Central memory CD4-positive, alpha-beta T cell (primary cell): ENCODE measurements around the gene PMF1.
"Not testable (repeated sequence)": the region's sequence is repeated elsewhere in the genome, so short reads cannot be mapped to it uniquely, and the experiment has no call there.

ENCODE experiments used
- DNase-seq: peaks from one replicate; pipeline ENCODE4 v3.0.0; 2022
- total RNA-seq, 3 experiments: gene quantifications; one replicate each; lab custom pipeline; 2026; lab: John Stamatoyannopoulos, UW

PMF1 gene, protein sequence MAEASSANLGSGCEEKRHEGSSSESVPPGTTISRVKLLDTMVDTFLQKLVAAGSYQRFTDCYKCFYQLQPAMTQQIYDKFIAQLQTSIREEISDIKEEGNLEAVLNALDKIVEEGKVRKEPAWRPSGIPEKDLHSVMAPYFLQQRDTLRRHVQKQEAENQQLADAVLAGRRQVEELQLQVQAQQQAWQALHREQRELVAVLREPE
- 13.1 to 29.7 (median 18.7) reads per million in 3 experiments for total RNA-seq

DNA sequence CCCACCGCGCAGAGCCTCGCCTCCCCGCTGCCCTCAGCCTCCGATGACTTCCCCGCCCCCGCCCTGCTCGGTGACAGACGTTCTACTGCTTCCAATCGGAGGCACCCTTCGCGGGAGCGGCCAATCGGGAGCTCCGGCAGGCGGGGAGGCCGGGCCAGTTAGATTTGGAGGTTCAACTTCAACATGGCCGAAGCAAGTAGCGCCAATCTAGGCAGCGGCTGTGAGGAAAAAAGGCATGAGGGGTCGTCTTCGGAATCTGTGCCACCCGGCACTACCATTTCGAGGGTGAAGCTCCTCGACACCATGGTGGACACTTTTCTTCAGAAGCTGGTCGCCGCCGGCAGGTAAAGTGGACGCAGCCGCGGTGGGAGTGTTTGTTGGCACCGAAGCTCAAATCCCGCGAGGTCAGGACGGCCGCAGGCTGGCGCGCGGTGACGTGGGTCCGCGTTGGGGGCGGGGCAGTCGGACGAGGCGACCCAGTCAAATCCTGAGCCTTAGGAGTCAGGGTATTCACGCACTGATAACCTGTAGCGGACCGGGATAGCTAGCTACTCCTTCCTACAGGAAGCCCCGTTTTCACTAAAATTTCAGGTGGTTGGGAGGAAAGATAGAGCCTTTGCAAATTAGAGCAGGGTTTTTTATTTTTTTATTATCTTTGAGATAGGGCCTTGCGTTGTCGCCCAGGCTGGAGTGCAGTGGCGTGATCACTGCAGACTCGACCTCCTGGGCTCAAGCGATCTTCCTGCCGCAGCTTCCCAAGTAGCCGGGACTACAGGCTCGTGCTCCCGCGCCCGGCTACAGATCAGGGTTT, at the start of gene PMF1:
PMF1 (plus strand) TSS at position 175 of the 811 bp plus-strand sequence; CDS start at position 184, 9 bp downstream.
- peak; percentile 95 for DNase-seq

DNA sequence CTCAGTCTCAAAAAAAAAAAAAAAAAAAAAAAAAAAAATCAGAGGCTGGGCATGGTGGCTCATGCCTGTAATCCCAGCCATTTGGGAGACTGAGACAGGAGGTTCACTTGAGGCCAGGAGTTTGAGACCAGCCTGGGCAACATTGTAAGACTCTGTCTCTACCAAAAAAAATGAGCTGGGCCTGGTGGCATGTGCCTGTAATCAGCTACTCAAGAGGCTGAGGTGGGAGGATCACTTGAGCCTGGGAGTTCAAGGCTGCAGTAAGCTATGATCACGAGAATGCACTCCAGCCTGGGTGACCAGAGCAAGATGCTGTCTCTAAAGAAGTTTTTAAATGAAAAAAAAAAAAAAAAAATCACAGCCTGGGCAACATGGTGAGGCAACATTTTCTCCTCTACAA, 49.1 kb upstream of the PMF1 start:
- no peak for DNase-seq

DNA sequence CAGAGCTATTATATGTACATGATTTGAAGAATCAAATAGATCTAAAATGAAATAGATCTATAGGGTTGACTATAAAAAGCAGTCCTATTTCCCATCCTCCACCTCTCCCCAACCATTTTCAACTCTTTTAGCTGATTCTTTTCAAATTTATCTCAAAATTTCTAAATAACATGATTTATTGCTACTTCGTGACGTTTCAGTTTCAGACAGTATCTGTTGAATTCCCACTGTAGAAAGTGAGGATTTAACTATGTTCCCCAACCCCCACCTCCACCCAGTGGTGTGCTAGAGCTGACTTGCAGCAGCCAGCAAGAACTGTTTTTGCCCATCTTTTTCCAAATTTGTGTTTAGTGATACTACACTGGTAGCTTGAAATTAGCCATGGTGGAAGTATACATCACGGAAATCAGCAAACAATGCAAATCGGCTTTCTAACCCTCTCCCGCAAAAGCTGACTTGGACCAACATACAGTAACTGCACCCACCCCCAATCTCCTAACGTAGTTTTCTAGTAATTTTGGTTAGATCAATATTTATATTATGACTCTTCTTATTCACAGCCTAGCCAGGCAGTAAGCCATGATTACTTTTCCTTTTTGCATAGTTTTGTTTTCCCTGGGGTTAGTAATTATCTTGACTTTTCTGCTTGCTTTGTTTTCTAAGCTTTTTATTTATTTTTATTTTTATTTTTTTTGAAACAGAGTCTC, 48.5 kb upstream of the PMF1 start:
- DNase-seq, result no peak

DNA sequence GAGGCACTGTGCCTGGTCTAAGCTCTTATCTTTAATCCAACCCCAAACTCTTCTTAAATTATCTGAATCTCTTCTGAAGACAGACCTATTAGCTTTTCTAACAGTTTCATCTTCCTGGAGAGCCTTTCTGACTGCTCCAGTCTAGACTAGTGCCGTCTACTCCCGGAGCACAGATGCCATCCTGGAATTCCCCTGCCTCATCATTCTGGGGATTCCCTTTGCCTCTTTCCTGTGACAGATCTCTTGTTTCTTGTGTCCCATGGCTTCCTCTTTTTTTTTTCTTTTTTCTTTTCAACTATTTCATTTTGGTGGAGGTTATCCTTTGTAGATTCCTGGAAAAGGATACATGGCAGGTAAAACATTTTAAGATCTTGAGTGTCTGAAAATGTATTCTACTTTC, 47.7 kb upstream of the PMF1 start:
- DNase-seq, result no peak

DNA sequence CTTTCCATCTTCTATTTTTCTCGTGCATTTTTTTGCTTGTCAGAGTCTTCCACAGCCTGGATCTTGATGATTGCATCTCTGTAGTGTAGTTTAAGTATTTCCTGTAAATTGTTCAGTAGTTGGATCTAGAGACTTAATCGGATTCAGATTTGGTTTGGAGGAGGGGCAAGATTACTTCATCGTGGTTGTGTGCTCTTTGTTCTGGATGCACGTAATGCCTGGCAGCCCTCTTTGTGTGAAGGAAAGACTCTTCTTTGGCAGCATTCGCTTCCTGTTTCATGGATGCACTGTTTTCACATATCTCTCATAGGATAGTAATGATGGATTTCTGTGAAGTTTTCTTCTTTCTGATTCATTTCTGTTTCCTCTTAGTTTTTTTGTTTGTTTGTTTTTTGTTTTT, 45.3 kb upstream of the PMF1 start:
- no peak for DNase-seq

DNA sequence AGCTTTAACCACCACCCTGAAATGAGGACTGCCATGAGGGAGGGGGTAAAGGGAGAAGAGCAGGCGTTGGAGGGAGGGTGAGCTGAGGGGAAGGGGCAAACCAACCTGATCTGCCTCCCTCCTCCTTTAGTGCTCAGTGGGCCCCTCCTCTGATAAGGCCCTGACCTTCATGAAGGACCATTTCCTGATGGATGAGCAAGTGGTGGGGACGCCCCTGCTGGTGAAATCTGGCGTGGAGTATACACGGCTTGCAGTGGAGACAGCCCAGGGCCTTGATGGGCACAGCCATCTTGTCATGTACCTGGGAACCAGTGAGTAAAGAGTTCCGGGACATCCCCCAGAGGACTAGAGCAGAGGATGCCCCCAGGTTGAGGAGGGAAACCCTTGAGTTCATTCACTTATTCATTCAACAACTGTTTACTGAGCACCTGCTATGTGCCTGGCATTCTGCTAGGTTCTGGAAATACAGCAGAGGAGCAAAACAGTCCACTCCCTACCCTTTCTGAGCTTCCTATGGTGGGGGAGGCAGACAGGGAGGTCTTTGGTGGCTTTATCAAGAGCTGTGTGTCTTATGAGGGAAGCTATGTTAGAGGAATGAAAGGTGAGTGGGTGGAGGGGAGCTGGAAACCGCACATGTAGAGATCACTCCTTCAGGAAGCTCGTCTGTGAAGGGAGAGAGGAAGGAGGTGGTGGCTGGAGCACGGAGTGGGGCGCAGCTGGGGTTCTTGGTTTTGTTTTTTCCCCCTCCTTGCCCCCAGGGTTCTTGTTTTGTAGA, 39.9 kb upstream of the PMF1 start:
- no peak for DNase-seq

DNA sequence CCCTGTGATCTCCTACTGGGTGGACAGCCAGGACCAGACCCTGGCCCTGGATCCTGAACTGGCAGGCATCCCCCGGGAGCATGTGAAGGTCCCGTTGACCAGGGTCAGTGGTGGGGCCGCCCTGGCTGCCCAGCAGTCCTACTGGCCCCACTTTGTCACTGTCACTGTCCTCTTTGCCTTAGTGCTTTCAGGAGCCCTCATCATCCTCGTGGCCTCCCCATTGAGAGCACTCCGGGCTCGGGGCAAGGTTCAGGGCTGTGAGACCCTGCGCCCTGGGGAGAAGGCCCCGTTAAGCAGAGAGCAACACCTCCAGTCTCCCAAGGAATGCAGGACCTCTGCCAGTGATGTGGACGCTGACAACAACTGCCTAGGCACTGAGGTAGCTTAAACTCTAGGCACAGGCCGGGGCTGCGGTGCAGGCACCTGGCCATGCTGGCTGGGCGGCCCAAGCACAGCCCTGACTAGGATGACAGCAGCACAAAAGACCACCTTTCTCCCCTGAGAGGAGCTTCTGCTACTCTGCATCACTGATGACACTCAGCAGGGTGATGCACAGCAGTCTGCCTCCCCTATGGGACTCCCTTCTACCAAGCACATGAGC, 36.1 kb upstream of the PMF1 start:
- no peak for DNase-seq

DNA sequence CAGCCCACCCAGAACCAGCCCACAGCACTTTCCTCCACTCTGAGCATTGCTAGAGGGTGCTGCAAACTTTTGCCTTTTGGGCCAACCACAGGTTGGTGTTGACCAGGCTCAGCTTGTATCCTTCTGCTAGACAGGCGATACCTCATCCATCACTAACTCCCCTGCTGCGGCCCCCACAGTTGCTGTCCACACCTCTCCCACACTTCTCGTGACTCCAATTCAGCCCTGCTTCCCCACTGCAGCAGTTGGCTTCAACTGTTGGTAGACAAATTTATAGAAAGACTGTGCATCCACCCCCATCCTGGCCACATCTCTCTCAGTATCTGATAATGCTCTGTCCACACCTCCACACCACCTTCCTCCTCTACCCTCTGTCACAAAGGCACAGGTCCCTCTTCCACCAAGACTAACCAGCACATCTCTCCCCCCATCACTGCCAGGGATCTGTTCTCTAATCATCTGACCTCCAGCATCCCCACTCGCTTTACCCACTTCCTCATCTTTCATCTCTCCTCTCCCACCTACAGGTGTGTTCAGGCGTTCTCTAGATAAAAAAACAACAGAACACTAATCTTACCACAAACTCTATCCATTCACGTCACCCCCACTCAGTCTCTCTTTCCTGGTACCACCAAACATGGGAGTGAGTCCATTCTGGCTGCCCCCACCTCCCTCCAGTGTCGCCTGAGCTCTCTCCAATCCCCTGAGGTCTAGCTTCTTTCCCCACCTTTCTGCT, 34.7 kb upstream of the PMF1 start:
- peak; percentile 26 for DNase-seq

DNA sequence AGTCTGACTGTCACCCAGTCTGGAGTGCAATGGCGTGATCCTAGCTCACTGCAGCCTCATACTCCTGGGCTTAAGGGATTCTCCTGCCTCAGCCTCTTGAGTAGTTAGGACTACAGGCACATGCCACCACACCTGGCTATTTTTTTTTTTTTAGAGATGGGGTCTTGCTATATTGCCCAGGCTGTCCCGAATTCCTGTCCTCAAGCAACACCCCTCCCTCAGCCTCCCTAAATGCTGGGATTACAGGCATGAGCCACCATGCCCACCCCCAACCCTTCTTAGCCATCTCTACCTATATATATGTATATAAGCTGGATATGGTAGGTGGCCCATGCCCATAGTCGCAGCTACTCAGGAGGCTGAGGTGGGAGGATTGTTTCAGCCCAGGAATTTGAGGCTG, 32.3 kb upstream of the PMF1 start:
- no peak for DNase-seq

DNA sequence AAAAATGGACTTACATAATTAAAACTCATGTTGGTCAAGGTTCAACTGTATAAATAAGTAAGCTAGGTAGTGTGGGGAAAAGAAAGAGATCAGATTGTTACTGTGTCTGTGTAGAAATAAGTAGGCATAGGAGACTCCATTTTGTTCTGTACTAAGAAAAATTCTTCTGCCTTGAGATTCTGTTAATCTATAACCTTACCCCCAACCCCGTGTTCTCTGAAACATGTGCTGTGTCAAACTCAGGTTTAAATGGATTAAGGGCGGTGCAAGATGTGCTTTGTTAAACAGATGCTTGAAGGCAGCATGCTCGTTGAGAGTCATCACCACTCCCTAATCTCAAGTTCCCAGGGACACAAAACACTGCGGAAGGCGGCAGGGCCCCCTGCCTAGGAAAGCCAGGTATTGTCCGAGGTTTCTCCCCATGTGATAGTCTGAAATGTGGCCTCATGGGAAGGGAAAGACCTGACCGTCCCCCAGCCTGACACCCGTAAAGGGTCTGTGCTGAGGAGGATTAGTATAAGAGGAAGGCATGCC, 31.3 kb upstream of the PMF1 start:
- DNase-seq, result not testable (repeated sequence)

DNA sequence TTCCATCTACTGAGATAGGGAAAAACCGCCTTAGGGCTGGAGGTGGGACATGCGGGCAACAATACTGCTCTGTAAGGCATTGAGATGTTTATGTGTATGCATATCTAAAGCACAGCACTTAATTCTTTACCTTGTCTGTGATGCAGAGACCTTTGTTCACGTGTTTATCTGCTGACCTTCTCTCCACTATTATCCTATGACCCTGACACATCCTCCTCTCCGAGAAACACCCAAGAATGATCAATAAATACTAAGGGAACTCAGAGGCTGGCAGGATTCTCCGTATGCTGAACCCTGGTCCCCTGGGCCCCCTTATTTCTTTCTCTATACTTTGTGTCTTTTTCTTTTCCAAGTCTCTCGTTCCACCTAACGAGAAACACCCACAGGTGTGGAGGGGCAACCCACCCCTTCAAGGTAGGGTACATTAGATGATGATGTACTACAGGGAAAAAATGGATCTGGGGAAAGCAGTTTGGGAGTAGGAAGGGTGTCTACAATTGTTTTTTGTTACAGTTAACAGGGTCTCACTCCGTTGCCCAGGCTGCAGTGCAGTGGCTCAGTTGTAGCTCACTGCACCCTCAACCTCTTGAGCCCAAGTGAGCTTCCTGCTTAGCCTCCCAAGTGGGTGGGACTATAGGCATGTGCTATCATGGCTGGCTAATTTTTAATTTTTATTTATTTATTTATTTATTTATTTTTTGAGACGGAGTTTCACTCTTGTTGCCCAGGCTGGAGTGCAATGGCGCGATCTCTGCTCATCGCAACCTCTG, 30.6 kb upstream of the PMF1 start:
- not testable (repeated sequence) for DNase-seq

DNA sequence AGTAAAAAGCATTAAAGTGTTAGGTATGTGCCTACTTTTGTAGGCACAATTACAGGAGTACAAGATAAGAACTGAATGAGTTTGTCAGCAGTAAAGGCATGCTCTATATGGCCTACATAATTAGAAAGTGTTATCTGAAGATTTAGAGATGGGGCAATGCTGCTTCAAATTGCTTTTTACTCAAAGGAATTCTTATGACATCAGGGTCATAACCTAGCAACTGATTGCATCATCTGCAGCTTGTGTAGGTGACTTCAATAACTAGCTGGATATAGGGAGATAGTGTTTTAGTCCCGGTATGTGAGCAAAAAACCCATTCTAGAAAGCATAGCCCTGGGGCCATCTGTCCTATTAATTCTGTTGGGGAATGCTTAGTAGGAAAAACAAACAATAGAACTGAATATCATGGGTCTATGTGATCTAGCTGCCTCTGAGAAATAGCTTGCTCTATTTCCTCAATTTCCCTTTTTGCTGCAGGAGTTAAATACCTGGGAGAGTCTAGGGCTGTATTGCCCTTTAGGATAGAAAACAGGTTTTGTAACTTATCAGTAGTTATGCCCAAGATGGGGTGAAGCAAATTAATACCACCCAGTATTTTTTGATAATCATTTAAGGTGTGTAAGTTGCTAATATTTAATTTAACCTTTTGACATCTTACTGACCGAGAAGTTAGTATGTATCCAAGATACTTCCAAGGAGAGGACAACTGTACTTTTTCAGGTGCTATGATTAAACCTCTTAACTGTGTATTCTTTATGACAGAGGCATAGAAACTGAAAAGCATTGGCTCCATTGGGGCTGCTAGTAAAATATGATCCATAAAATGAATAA, 26.2 kb upstream of the PMF1 start:
- not testable (repeated sequence) for DNase-seq

DNA sequence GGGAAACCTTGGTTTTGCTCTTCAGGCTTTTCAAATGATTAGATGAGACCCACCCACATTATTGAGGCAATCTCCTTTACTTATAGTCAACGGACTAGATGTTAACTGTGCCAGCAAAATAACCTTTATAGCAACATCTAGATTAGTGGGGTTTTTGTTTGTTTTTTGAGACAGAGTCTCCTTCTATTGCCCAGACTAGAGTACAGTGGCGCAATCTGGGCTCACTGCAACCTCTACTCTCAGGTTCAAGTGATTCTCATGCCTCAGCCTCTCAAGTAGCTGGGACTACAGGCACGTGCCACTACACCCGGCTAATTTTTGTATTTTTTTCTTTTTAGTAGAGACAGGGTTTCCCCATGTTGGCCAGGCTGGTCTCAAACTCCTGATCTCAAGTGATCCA, 22.5 kb upstream of the PMF1 start:
- DNase-seq, result not testable (repeated sequence)

DNA sequence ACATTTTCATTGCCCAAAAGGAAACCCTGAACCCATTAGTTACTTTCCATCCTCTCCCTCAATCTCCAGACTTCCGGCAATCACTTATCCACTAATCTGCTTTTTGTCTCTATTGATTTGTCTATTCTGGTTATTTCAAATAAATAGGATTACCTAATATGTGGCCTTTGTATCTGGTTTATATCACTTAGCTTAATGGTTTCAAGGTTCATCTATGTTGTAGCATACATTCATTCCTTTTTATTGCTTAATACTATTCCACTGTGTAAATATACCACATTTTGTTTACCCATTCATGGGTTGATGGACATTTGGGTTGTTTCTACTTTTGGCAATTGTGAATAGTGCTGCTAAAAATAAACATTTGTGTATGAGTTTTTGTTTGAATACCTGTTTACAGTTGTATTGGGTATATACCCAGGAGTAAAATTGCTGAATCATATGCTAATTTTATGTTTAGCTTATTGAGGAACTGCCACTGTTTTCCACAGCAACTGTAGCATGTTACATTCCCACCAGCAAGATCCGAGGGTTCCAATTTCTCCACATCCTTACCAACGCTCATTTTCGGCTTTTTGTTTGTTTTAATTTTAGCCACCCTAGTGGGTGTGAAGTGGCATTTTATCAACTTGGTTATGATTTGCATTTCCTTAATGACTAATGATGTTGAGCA, 21.4 kb upstream of the PMF1 start:
- no peak for DNase-seq

DNA sequence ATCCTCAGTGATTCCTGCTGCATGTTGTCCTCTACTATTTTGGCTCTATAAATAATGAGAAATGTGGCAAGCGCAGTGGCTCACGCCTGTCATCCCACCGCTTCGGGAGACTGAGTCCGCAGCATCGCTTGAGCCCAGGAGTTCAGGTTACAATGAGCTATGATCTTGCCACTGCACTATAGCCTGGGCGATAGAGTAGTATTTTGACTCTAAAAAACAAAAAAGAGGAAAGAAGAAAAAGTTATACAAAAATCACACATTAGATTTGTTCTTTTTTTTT, 19.7 kb upstream of the PMF1 start:
- no peak for DNase-seq

DNA sequence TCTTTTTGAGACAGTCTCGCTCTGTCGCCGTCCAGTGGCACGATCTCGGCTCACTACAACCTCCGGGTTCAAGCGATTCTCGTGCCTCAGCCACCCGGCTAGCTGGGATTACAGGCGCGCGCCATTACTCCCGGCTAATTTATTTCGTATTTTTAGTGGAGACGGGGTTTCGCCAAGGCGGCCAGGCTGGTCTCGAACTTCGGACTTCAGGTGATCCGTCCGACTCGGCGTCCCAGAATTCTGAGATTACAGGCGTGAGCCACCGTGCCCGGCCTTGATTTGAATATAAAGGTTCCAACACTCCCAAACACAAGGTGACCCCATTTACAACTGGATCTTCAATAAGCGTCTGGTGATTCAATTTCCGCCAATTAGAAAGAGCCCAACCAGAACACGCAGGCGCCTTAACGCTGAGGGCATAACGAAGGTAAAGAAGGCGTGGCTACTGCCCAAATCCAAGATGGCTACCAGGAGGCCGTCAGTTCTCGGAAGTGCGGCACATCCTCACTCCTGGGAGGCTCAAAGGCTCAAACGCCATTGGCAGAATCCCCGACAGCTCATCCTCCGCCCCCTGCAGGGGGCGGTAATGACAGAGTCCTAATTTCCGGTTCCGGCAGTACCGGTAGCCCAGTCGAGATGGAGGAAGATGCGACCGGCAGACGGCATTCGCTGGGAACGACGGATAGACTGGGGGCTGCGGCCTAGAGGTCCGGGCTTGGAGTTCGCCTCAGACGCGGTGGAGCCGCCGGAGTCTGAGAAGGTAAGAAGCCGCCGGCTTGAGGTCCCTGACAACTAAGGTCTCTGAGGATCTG, 19.1 kb upstream of the PMF1 start, which contains the start of gene SLC25A44:
SLC25A44 (plus strand) TSS at position 617 of the 812 bp plus-strand sequence. CDS start 5,744 bp downstream, outside the sequence.
- peak; percentile 98 for DNase-seq

DNA sequence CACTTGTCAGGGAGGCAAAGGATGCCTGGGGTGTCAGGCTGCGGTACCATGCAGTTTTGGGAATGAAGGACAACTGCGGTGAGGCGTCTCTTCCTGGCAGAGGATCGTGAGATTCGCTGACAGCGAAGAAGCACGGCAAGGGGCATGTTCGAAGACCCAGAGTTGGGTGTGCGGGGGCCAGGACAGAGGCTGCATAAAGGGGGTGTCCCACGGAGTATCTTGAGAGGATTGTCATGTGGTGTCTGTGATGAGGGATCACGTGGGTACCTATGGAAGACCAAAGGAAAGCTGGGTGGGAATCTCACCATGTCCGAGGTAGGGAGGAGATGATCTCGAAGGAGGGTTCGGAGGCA, 18.5 kb upstream of the PMF1 start:
- DNase-seq, result no peak

DNA sequence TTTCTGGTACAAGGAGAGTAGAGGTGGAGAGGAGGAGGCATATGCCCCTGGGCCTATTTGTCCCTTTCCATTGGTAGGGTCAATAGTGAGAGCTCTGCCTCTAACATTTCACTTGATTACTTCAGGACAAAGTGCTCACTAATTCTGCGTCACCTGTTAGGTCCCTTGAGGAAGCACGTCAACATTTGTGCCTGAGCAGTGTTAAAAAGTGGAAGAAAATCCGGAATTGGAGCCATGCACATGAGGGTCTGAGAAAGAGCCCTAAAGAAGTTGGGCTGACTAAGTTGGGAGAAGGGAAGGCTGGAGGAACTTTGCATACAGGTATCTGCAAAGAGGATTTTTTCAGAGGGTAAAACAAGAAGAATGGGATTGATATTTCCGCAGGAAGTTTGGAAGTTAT, 17.0 kb upstream of the PMF1 start:
- no peak for DNase-seq
